OCI-LY3 (cell line): ENCODE results near the gene PDIK1L.

Experiments
- CTCF ChIP-seq: fragments of 200-600, 300-600 bp; sonication (generic); IDR thresholded peaks from 2 replicates; pipeline ENCODE4 v1.5.1; 2014; ENCODE audit warnings: antibody characterized with exemption, low read length, low read depth
- EZH2phosphoT487 ChIP-seq: fragments of 200-600 bp; shearing (Covaris generic); IDR thresholded peaks from 2 replicates; pipeline ENCODE4 v1.6.1; 2018; ENCODE audit warnings: antibody characterized with exemption, mixed run types, low read depth

- TF ChIP-seq CTCF (no peak), EZH2phosphoT487 (no peak)
Measured at GRCh38 chr1:26155370-26156284, 44.0 kb downstream of the PDIK1L start.
